Fibroblast of the aortic adventitia (primary cell): ENCODE data around the gene CCDC12. TPM values are rescaled to one million over a fixed set of nuclear protein-coding genes. Genes with fewer than 3 reads are reported as not detected.
A peak's percentile ranks its signal among the peaks of the same experiment; 100 is the strongest.

Experiments used
- DNase-seq: peaks from one replicate; pipeline ENCODE4 v3.0.0-alpha.2; 2010; ENCODE audit warnings: low read depth
- H3K4me3 ChIP-seq: 2 replicates; pipeline ENCODE4 v1.5.1; 2011; ENCODE audit warnings: low read depth, mild to moderate bottlenecking, control low read depth, low read length, moderate library complexity
- total RNA-seq: library from RNA; depleted of rRNA; stranded (reverse); fragments of >200 nt; gene quantifications from 2 replicates; pipeline ENCODE4 v1.2.3, GENCODE V29; 2012; ENCODE audit warnings: low replicate concordance
- TF ChIP-seq, protein P1 (sequence below): IDR thresholded peaks from 2 replicates; pipeline ENCODE4 v1.5.1; 2011; ENCODE audit warnings: mild to moderate bottlenecking, low read length, control low read depth, inconsistent platforms; ENCODE audit not compliant: insufficient read depth

The CCDC12 gene
- total RNA-seq: 21.6 and 29.4 TPM in 2 replicates

DNA sequence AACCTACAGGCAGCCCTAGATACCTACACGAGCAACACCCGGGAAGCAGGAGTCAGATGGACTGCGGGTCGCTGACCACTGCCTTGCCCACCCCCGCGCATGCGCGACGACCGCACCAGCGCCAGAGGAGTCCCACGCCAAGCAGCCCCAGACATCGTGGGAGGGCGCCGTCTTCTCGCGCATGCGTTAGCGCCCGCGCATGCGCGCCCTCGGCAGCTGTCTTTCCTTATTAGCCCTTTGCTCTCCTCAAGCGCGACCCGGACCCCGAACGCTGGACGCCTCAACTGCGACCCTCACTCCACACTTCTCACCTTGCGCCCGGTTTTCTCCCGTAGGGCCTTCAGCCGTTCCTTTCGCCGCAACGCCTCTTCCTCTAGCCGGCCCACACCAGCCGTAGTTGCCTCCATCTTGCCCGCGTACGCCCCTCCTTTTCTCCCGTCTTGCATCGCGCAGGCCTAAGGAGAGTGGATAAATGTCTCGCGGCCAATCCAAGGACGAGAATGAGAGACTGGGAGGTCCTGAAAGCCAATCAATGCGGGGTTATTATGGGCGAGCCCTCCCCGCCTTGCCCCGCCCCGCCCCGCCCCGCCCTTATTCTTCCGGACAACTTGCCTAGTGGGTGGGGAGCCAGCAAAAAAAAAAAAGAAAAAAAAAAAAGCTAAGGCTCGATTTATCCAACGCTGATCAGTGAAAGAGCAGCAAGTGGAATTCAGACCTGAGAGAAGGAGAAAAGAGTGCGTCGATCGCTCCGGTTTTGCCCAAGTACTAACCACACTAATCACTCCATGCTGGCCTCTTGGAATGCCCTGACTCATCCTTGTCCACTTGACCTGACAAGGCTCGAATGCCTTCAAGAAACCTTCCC is at the start of gene CCDC12:
CCDC12 (minus strand) TSS at position 420 of the 865 bp plus-strand sequence; CDS start at position 407, 13 bp downstream.
- TF ChIP-seq, protein P1, sequence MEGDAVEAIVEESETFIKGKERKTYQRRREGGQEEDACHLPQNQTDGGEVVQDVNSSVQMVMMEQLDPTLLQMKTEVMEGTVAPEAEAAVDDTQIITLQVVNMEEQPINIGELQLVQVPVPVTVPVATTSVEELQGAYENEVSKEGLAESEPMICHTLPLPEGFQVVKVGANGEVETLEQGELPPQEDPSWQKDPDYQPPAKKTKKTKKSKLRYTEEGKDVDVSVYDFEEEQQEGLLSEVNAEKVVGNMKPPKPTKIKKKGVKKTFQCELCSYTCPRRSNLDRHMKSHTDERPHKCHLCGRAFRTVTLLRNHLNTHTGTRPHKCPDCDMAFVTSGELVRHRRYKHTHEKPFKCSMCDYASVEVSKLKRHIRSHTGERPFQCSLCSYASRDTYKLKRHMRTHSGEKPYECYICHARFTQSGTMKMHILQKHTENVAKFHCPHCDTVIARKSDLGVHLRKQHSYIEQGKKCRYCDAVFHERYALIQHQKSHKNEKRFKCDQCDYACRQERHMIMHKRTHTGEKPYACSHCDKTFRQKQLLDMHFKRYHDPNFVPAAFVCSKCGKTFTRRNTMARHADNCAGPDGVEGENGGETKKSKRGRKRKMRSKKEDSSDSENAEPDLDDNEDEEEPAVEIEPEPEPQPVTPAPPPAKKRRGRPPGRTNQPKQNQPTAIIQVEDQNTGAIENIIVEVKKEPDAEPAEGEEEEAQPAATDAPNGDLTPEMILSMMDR: no peak
- H3K4me3 ChIP-seq: peak within 1 kb of the TSS; percentile 96

DNA sequence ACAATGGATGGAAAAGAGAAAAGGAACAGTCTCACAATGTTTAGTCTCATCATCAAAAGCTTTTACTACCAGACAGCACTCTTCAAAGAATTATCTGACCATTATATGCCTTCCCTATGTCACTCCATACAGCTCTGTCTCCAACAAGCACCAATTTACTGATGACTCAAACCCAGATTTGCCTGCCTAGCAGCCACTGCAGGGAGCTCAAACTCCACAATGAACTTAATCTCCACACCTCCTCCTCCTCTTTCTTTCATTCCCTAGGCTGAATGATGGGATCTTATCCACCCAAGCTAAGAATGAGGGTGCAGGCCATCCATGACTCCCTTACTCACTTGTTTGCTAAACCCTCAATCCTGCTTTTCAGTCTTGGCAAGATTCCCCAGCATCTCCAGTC is 48.4 kb upstream of the CCDC12 start:
- TF ChIP-seq, protein P1: no peak
- H3K4me3 ChIP-seq: no peak overlapping the region
- peak; percentile 38 for DNase-seq

More for the DNA sequence above, at the start of gene CCDC12:
- peak; percentile 99 for DNase-seq

DNA sequence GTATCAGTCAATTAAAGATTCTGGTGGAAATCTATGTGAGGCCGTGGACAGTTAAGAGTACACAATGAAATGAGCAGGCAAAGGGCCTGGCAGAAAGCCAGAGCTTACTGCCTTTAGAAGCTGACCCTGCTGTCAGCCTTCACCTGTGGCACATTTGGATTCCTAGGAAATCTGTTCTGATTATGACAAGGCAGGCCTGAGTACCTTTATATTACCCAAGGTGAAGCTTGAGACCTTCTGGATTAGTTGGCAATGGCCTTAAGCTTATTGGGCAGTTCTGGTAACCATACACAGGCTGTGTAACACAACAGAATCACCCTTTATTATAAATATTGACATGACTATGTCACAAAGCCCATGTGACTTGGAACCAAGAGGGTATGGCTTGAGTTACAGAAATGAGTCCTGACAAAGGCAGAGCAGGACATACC is 46.1 kb upstream of the CCDC12 start:
- peak; percentile 27 for DNase-seq
- TF ChIP-seq, protein P1: no peak
- H3K4me3 ChIP-seq: no peak overlapping the region

DNA sequence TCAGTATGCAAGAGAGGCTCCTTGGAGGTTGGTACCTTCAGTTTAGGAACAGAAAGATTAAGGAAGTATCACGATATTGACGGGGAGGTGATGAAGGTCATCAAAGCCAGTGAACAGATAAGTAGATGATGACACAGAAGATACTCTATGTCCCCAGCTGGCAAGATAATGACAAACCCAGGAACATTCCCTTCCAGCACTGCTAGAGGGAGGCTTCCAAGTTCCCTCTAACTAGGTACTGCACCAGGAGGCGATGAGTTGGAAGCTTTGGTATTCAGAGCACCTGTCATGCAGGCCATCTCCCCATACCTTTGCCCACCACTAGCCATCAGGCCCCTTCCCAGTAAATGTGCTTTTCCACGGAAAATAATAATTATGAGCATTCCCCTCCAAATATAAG is 43.8 kb upstream of the CCDC12 start:
- DNase-seq: no peak

DNA sequence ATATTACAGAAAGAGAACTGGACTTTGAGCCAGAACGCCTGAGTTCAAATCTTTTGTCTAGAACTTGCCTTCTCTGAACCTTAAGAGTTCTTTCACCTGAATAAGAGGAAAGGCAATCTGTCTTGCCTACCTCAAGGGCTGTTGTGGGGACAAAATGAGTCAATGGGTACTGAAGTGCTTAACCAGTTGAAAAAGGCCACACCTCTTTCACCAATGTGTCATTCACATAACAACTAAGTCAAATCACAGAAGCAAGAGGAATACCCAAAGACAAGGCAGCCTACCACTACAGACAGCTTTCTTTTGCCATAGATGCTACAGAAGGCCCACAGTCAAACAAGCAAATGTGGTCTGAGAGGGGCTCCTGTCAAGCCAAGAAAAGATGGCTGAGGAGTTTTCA is 42.7 kb upstream of the CCDC12 start:
- DNase-seq: no peak
- H3K4me3 ChIP-seq: no peak overlapping the region
- TF ChIP-seq, protein P1: no peak

More for the DNA sequence above, 43.8 kb upstream of the CCDC12 start:
- TF ChIP-seq, protein P1: no peak
- H3K4me3 ChIP-seq: no peak overlapping the region

DNA sequence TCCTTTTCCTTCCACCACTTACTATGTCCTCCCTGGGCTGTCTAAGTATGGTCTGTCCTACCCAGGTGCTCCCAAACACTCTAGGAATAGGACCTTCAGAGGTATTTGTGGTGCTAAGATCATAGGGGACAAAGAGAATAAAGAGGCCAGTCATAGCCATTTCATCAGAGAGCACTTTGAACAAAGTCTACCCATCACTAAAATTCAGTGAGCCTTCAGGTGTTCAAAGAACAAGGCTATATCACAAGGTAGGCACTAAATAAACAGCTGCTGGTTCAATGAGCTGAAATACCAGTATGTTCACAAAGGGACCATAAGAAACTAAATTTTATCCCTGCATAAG is 41.7 kb upstream of the CCDC12 start:
- H3K4me3 ChIP-seq: no peak overlapping the region
- TF ChIP-seq, protein P1: no peak
- no peak for DNase-seq
